ENCODE data around the gene CCDC87.

CCDC87 gene

GRCh38 chr11:66579017-66579606 is 13.8 kb downstream of the CCDC87 start:
- DNase-seq (ENCODE audit: low spot score): peak; percentile 77

- DNase-seq (ENCODE audit: low spot score): no peak
These were observed 22.0 kb downstream of the CCDC87 start for GRCh38 chr11:66570850-66571180.

- DNase-seq (ENCODE audit: low spot score): no peak
These were observed 22.6 kb downstream of the CCDC87 start for GRCh38 chr11:66570079-66570849.

- DNase-seq (ENCODE audit: low spot score): no peak
These were observed 23.8 kb downstream of the CCDC87 start for GRCh38 chr11:66569076-66569475.

GRCh38 chr11:66568124-66568916 is 24.5 kb downstream of the CCDC87 start, which contains the start of gene CTSF:
TSS of gene CTSF (minus strand) at chr11:66568606. CDS start at chr11:66568486, 120 bp downstream.
- peak; percentile 92 for DNase-seq (ENCODE audit: low spot score)

- DNase-seq (ENCODE audit: low spot score): no peak
These were observed 25.1 kb downstream of the CCDC87 start for GRCh38 chr11:66567787-66568123.

- DNase-seq (ENCODE audit: low spot score): no peak
These were observed 26.6 kb downstream of the CCDC87 start for GRCh38 chr11:66566221-66566620.

- no peak for DNase-seq (ENCODE audit: low spot score)
These were observed 27.9 kb downstream of the CCDC87 start for GRCh38 chr11:66564984-66565383.

GRCh38 chr11:66564538-66564937 is 28.3 kb downstream of the CCDC87 start:
- DNase-seq (ENCODE audit: low spot score): no peak

GRCh38 chr11:66563832-66564231 is 29.0 kb downstream of the CCDC87 start:
- no peak for DNase-seq (ENCODE audit: low spot score)

- no peak for DNase-seq (ENCODE audit: low spot score)
These were observed 29.8 kb downstream of the CCDC87 start for GRCh38 chr11:66562907-66563583.

GRCh38 chr11:66562275-66562674 is 30.6 kb downstream of the CCDC87 start:
- DNase-seq (ENCODE audit: low spot score): no peak

- no peak for DNase-seq (ENCODE audit: low spot score)
These were observed 31.0 kb downstream of the CCDC87 start for GRCh38 chr11:66561975-66562248.

- no peak for DNase-seq (ENCODE audit: low spot score)
These were observed 31.5 kb downstream of the CCDC87 start for GRCh38 chr11:66561178-66561974.

GRCh38 chr11:66559866-66560676 is 32.8 kb downstream of the CCDC87 start:
- DNase-seq (ENCODE audit: low spot score): no peak

GRCh38 chr11:66559142-66559865 is 33.6 kb downstream of the CCDC87 start:
- DNase-seq (ENCODE audit: low spot score): no peak

GRCh38 chr11:66557733-66558326 is 35.0 kb downstream of the CCDC87 start:
- DNase-seq (ENCODE audit: low spot score): no peak

- no peak for DNase-seq (ENCODE audit: low spot score)
These were observed 36.8 kb downstream of the CCDC87 start for GRCh38 chr11:66556086-66556485.

GRCh38 chr11:66555416-66555815 is 37.4 kb downstream of the CCDC87 start:
- no peak for DNase-seq (ENCODE audit: low spot score)

GRCh38 chr11:66554602-66555001 is 38.3 kb downstream of the CCDC87 start:
- DNase-seq (ENCODE audit: low spot score): no peak

All from COLO829 (cell line).